ENCODE measurements around the gene MOBP.

MOBP gene

DNA sequence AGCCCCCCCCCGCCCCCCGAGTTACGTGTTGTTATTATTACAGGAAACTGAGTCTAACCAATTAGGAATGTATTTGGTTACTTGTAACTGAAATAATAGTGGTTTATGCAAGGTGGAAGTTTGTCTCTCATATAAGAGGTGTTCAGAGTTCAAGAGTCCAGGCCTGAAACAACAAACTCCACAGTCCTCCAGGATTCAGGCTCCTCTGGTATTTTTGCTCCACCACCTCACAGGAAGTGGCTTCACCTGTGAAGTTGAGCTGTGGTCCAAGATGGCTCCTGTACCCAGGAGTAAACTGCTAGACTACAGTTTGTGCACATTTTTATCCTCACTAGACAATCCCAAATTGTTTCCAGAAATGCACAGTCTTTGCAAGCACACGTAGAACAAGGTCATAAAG lies 27.3 kb downstream of the MOBP start:
- H3K9ac ChIP-seq = no peak overlapping the region
- TF ChIP-seq, protein P1, sequence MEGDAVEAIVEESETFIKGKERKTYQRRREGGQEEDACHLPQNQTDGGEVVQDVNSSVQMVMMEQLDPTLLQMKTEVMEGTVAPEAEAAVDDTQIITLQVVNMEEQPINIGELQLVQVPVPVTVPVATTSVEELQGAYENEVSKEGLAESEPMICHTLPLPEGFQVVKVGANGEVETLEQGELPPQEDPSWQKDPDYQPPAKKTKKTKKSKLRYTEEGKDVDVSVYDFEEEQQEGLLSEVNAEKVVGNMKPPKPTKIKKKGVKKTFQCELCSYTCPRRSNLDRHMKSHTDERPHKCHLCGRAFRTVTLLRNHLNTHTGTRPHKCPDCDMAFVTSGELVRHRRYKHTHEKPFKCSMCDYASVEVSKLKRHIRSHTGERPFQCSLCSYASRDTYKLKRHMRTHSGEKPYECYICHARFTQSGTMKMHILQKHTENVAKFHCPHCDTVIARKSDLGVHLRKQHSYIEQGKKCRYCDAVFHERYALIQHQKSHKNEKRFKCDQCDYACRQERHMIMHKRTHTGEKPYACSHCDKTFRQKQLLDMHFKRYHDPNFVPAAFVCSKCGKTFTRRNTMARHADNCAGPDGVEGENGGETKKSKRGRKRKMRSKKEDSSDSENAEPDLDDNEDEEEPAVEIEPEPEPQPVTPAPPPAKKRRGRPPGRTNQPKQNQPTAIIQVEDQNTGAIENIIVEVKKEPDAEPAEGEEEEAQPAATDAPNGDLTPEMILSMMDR (conservative IDR thresholded peaks at IDR 0.05; ENCODE audit: low read depth, low read length) = no peak

DNA sequence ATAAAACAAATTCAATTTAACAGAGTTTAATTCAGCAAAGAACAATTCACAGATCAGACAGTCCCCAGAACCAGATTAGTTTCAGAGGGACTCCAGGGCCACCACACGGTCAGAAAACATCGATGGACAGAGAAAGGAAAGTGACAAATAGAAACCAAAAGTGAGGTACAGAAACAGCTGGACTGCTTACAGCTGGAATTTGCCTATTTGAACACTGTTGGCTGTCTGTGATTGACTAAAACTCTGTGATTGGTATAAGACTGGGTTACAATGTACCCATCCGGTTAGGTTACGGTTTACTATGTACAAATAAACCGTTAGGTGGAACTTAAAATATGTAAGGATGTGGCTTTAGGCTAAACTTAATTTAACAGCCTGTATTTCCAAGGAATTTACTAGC lies 30.3 kb downstream of the MOBP start:
- no peaks in the 10 kb centered on the region for H3K36me3 ChIP-seq (ENCODE audit: insufficient read depth)
- H4K20me1 ChIP-seq (ENCODE audit: insufficient read depth) = no peaks in the 10 kb centered on the region
- no peak overlapping the region for H3K4me3 ChIP-seq (IDR thresholded peaks at IDR 0.05; ENCODE audit: insufficient read depth, low read depth, low read length)
- no peaks in the 10 kb centered on the region for H3K27me3 ChIP-seq (ENCODE audit: insufficient read depth, low read depth)
- H2AFZ ChIP-seq (ENCODE audit: low read depth) = no peak overlapping the region
- TF ChIP-seq, protein P1 (conservative IDR thresholded peaks at IDR 0.05; ENCODE audit: low read depth, low read length) = no peak
- H3K79me2 ChIP-seq (ENCODE audit: insufficient read depth, low read depth) = no peaks in the 10 kb centered on the region
- no peak overlapping the region for H3K4me2 ChIP-seq
- no peak overlapping the region for H3K9ac ChIP-seq
- H3K4me1 ChIP-seq (ENCODE audit: low read depth, poor library complexity, severe bottlenecking) = no peaks in the 10 kb centered on the region
- H3K27ac ChIP-seq = no peak overlapping the region

More for the DNA sequence above, 27.3 kb downstream of the MOBP start:
- no peaks in the 10 kb centered on the region for H3K36me3 ChIP-seq (ENCODE audit: insufficient read depth)
- no peaks in the 10 kb centered on the region for H3K4me1 ChIP-seq (ENCODE audit: low read depth, poor library complexity, severe bottlenecking)
- H3K27me3 ChIP-seq (ENCODE audit: insufficient read depth, low read depth) = no peaks in the 10 kb centered on the region
- no peak overlapping the region for H3K4me2 ChIP-seq
- H4K20me1 ChIP-seq (ENCODE audit: insufficient read depth) = no peaks in the 10 kb centered on the region
- no peak overlapping the region for H3K4me3 ChIP-seq (IDR thresholded peaks at IDR 0.05; ENCODE audit: insufficient read depth, low read depth, low read length)
- no peak overlapping the region for H3K27ac ChIP-seq
- H3K79me2 ChIP-seq (ENCODE audit: insufficient read depth, low read depth) = no peaks in the 10 kb centered on the region
- H2AFZ ChIP-seq (ENCODE audit: low read depth) = no peak overlapping the region

DNA sequence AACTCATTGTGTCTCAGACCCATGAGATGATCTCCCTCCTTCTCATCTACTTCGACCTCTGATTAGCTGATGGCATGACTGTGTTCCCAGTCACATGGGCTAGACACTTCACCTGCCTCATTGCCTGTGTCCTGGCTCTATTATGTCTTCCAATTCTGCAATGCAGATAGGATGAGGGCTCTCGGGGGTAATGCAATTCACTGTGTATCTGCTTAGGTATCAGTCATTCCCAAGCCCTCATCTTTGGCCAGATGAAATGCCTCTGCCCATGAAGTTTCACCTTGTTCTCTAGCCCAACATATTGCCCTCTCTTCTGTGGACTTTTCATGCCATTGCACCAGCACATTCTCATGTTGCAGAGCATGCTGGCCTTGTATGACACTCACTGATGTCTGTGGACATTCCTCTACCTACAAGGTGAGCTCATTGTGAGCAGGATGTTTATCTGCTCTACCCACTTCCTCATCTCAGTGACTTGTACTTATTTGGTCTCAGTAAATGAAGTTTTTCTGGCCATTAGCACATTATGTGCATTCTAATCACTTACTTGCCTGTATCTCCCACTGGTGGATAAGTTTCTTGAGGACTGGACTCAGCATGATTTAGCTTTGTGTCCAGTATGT lies 32.3 kb downstream of the MOBP start:
- no peaks in the 10 kb centered on the region for H3K27me3 ChIP-seq (ENCODE audit: insufficient read depth, low read depth)
- no peaks in the 10 kb centered on the region for H3K4me1 ChIP-seq (ENCODE audit: low read depth, poor library complexity, severe bottlenecking)
- no peaks in the 10 kb centered on the region for H3K79me2 ChIP-seq (ENCODE audit: insufficient read depth, low read depth)
- H3K4me2 ChIP-seq = no peak overlapping the region
- H3K4me3 ChIP-seq (IDR thresholded peaks at IDR 0.05; ENCODE audit: insufficient read depth, low read depth, low read length) = no peak overlapping the region
- H2AFZ ChIP-seq (ENCODE audit: low read depth) = no peak overlapping the region
- no peak overlapping the region for H3K9ac ChIP-seq
- H4K20me1 ChIP-seq (ENCODE audit: insufficient read depth) = no peaks in the 10 kb centered on the region
- TF ChIP-seq, protein P1 (conservative IDR thresholded peaks at IDR 0.05; ENCODE audit: low read depth, low read length) = no peak
- no peak overlapping the region for H3K27ac ChIP-seq
- no peaks in the 10 kb centered on the region for H3K36me3 ChIP-seq (ENCODE audit: insufficient read depth)

DNA sequence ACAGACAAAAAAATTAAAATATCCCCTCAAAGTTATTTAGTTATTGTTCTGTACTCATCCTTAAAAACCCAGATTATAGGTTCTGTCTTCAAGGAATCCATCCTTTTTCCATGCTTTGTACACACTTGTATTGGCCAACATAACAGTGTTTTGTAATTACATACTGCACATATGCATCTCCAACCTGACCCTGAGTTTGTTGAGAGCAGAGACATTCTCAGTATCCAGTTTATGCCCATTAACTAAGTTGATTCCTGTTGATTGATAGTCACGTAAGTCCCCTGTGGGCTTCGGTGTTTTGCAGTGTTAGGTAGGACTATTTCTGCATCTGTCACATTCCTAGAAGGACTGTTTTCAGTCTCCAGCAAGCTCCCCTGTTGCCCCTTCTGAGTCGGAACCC lies 33.6 kb downstream of the MOBP start:
- H3K27me3 ChIP-seq (ENCODE audit: insufficient read depth, low read depth) = no peaks in the 10 kb centered on the region
- TF ChIP-seq, protein P1 (conservative IDR thresholded peaks at IDR 0.05; ENCODE audit: low read depth, low read length) = no peak
- H3K27ac ChIP-seq = no peak overlapping the region

More for the DNA sequence above, 33.6 kb downstream of the MOBP start:
- H3K4me1 ChIP-seq (ENCODE audit: low read depth, poor library complexity, severe bottlenecking) = no peaks in the 10 kb centered on the region
- H3K36me3 ChIP-seq (ENCODE audit: insufficient read depth) = no peaks in the 10 kb centered on the region
- H2AFZ ChIP-seq (ENCODE audit: low read depth) = no peak overlapping the region
- no peaks in the 10 kb centered on the region for H4K20me1 ChIP-seq (ENCODE audit: insufficient read depth)
- no peak overlapping the region for H3K4me3 ChIP-seq (IDR thresholded peaks at IDR 0.05; ENCODE audit: insufficient read depth, low read depth, low read length)
- H3K9ac ChIP-seq = no peak overlapping the region
- H3K4me2 ChIP-seq = no peak overlapping the region
- H3K79me2 ChIP-seq (ENCODE audit: insufficient read depth, low read depth) = no peaks in the 10 kb centered on the region
